HG02798 (cell line): ENCODE results near the gene MCRIP2.

Experiments used
- ATAC-seq: cut with Tn5 transposase; IDR thresholded peaks from one replicate; pipeline ENCODE4 v1.9.1; 2021; ENCODE audit warnings: mild to moderate bottlenecking; ENCODE audit not compliant: unreplicated experiment, poor library complexity

Gene MCRIP2

GRCh38 chr16:616733-617586, 24.7 kb upstream of the MCRIP2 start:
- ATAC-seq = no peak

- no peak for ATAC-seq
These were observed 23.8 kb upstream of the MCRIP2 start for GRCh38 chr16:617855-618254.

GRCh38 chr16:619476-620100, 22.0 kb upstream of the MCRIP2 start:
- no peak for ATAC-seq

- ATAC-seq = no peak
These were observed 20.7 kb upstream of the MCRIP2 start for GRCh38 chr16:620700-621525.

GRCh38 chr16:621526-622105, 20.0 kb upstream of the MCRIP2 start:
- no peak for ATAC-seq

GRCh38 chr16:622920-623280, 18.7 kb upstream of the MCRIP2 start:
- no peak for ATAC-seq

- no peak for ATAC-seq
These were observed 17.0 kb upstream of the MCRIP2 start for GRCh38 chr16:624526-625070.

- ATAC-seq = no peak
These were observed 16.3 kb upstream of the MCRIP2 start for GRCh38 chr16:625117-625976.

- ATAC-seq = no peak
These were observed 15.5 kb upstream of the MCRIP2 start for GRCh38 chr16:625977-626765.

GRCh38 chr16:626787-627453, 14.7 kb upstream of the MCRIP2 start:
- ATAC-seq = no peak

- ATAC-seq = no peak
These were observed 14.0 kb upstream of the MCRIP2 start for GRCh38 chr16:627454-628239.

- no peak for ATAC-seq
These were observed 13.1 kb upstream of the MCRIP2 start for GRCh38 chr16:628321-629061.

- no peak for ATAC-seq
These were observed 12.3 kb upstream of the MCRIP2 start for GRCh38 chr16:629185-629832.

- ATAC-seq = no peak
These were observed 11.8 kb upstream of the MCRIP2 start for GRCh38 chr16:629833-630248.

GRCh38 chr16:630249-630814, 11.3 kb upstream of the MCRIP2 start:
- no peak for ATAC-seq

- ATAC-seq = no peak
These were observed 10.7 kb upstream of the MCRIP2 start, which contains the start of gene WFIKKN1 for GRCh38 chr16:630815-631405. WFIKKN1 (plus strand) TSS chr16:630985; CDS start chr16:631254, 269 bp downstream.
